NCI-H2029 treated with DMSO at 0.1 percent for 48 hours (cell line): ENCODE data around the gene SEMA4G.

Source experiments
- DNase-seq: peaks from one replicate; lab custom pipeline; 2025; lab: John Stamatoyannopoulos, UW

Gene SEMA4G, protein sequence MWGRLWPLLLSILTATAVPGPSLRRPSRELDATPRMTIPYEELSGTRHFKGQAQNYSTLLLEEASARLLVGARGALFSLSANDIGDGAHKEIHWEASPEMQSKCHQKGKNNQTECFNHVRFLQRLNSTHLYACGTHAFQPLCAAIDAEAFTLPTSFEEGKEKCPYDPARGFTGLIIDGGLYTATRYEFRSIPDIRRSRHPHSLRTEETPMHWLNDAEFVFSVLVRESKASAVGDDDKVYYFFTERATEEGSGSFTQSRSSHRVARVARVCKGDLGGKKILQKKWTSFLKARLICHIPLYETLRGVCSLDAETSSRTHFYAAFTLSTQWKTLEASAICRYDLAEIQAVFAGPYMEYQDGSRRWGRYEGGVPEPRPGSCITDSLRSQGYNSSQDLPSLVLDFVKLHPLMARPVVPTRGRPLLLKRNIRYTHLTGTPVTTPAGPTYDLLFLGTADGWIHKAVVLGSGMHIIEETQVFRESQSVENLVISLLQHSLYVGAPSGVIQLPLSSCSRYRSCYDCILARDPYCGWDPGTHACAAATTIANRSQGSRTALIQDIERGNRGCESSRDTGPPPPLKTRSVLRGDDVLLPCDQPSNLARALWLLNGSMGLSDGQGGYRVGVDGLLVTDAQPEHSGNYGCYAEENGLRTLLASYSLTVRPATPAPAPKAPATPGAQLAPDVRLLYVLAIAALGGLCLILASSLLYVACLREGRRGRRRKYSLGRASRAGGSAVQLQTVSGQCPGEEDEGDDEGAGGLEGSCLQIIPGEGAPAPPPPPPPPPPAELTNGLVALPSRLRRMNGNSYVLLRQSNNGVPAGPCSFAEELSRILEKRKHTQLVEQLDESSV

GRCh38 chr10:100969187-100970075 is at the start of gene SEMA4G:
Gene SEMA4G, plus strand, starts transcription at chr10:100969504. Its CDS starts 3,409 bp downstream, at chr10:100972913.
- no peak for DNase-seq

- DNase-seq = no peak
Measured at GRCh38 chr10:100923580-100923979, 45.7 kb upstream of the SEMA4G start.

DNA sequence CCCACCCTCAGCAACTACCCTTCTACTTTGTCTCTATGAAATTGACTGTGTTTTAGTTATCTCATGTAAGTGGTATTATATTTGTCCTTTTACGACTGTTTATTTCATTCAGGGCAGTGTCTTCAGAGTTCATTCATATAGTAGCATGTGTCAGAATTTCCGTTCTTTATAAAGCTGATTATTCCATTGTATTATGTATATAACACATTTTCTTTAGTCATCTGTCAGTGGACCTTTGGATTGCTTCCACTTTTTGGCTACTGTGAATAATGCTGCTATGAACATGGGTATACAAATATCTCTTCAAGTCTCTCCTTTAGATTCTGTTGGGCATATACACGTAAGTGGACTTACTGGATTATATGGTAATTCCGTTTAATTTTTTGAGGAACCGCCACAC is 42.0 kb upstream of the SEMA4G start:
- no peak for DNase-seq

GRCh38 chr10:100928039-100928438 is 41.3 kb upstream of the SEMA4G start:
- no peak for DNase-seq

- DNase-seq = no peak
Measured at GRCh38 chr10:100930368-100930767, 38.9 kb upstream of the SEMA4G start.

- no peak for DNase-seq
Measured at GRCh38 chr10:100934084-100934659, 35.1 kb upstream of the SEMA4G start.

DNA sequence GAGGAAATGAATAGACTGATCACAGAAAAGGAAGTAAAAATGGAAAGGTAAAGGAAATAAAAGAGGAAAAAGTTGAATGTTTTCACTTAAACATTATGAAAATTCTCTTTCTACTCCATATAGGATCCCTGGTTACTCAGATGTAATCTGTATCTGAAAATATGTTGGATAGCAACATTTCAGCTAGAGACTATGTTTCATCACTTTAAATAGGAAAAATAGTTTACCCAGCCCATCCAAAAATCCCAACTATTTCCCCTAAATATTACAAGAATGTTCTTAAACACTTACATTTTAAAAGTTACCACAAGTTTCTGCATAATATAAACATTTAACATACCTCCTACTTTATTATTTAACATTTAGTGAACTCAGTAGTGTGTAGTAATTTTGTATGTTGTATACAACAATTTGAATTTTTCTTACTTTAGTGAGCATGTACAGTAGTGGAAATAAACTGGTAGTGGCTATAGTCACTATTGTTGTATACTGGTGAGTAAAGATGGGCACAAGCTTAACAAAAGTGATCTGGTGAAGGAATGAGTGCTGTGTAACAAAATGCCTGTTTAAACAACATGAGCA is 29.4 kb upstream of the SEMA4G start:
- DNase-seq = no peak

- no peak for DNase-seq
Measured at GRCh38 chr10:100942229-100942628, 27.1 kb upstream of the SEMA4G start.

DNA sequence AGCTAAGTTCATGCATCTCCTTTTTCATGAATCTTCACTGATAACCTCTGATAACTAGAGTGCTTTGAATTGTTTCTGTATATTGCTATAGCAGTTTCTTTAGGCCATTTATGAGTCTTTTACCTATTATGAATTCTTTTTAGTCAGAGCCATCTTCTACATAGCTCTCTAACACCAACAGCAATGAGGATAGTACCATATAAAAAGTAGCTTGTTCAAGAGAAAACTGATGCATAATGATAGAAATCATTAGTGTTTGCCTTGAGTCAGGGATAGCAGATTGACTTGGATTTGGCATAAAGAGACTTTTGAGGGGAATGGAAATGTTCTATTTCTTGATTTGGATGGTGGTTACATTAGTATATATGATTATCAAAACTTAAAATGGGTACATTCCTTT is 25.8 kb upstream of the SEMA4G start:
- DNase-seq = no peak

GRCh38 chr10:100945754-100946153 is 23.6 kb upstream of the SEMA4G start:
- no peak for DNase-seq

DNA sequence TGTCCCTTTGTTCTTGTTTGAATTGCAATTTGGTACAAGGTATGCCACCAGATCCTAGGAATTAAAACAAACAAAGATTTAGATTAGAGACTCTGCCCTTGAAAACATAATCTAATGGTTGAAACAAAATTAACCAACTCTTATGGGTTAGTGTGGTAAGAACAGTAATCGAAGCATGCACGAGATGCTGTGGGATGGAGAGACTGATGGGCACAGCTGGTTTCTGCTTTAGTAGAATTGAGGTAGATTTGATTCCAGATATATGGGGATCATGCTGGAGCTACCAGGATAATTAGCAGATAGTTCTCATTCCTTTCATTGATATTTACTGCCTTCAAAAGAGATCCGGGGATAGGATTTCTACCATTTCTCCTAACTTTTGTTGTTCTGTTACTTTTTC is 20.4 kb upstream of the SEMA4G start:
- DNase-seq = no peak

GRCh38 chr10:100960251-100960650 is 9.1 kb upstream of the SEMA4G start:
- no peak for DNase-seq

DNA sequence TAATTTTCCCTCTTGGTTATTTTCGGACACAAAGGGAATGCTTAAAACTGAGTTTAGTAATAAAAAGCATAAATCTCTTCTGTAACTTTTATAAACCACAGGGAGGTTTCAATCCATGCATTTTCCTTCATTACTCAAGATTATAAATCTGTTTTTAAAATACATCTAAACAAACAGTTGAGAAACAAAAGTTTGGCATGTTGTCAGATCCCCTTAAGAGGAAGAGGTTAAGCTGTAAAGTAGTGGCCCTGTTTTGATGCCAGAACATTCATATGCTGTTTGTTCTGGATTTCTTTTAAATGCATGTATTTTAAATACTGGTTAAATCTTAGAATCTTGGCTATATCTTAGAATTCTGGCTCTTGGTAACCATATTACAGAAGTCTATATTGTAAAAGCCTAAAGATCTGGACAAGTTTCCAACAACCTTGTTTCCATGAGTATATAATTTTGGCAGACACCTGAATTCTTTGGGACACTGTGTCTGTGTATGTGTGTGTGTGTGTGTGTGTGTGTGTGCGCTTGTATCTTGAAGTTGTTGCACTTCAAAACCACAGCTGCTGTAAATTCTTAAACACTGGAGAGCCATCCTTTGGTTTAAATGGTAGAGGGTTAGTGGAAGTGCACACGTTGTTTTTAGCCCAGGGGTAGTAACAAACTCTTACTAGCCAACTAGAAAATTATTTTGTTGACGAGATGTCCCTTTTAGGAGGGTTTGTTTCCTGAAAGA is 6.8 kb upstream of the SEMA4G start:
- no peak for DNase-seq

DNA sequence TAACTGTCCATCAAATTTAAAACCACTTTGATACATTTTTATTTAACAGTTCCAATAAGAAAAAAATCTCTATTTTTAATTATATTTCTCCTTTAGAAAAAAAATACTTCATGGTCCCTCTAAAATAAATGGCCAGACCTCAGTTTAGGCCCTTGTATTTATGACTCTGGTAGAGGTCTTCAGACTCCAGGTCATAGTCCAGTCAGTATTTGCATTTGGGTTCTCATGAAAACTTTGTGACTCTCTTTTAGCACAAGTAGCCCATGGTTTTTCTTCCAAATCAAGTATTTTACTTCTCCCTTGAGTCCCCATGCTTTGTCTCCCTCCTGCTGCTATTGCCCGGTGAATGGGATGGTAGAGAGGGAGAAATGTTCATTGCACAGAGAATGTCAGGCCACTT is 5.5 kb upstream of the SEMA4G start:
- DNase-seq = no peak

GRCh38 chr10:100965820-100966219 is 3.5 kb upstream of the SEMA4G start:
- no peak for DNase-seq

DNA sequence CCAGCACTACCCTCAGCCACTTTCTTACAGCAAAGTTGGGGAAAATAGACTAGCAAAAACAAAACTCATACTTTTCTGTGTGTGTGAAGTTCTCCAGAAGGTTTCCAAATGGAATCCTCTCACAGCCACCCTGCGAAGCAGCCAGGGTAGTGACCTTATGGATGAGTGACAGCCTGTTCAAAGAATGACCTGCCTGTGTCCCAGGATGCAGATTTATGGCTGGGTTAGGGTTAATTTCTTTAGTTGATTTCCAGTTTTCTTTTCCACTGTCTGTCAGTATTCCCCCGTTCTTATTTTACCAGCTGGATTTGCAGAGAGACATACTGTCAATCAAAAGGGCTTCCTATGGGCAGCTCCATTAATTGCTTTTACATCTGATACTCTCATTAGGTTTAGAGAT is 2.4 kb upstream of the SEMA4G start:
- no peak for DNase-seq

GRCh38 chr10:100967332-100967731 is 2.0 kb upstream of the SEMA4G start:
- DNase-seq = no peak

- no peak for DNase-seq
Measured at GRCh38 chr10:100968062-100968736, 1.1 kb upstream of the SEMA4G start.

DNA sequence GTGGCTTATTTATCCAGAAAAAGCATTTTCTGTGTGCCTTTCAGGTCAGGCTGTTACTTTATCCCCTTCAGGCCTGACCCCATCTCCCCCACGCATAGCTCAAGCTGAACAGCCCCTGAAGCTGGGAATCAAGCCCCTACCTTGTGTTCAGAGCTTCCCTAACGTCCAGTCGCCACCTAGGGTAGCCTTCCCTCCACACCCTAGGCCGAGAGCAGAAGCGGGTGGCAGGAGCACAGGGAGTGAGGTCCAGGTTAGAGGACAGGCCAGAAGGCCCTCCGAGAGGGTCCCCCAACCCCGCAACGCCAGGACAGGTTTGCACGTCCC is 479 bp upstream of the SEMA4G start:
- no peak for DNase-seq
